H9 (cell line): ENCODE measurements around the gene NUMA1. TPM values are rescaled to one million over a fixed set of nuclear protein-coding genes. Genes with fewer than 3 reads are reported as not detected.

ENCODE experiments used
- DNase-seq: peaks from one replicate; pipeline ENCODE4 v3.0.0-alpha.2; 2017
- H2AFZ ChIP-seq: one replicate; pipeline ENCODE4 v1.6.1; 2013; ENCODE audit warnings: mild to moderate bottlenecking, low read length, control low read depth, moderate library complexity
- H2AK5ac ChIP-seq: 2 replicates; pipeline ENCODE4 v1.6.1; 2013; ENCODE audit warnings: low read length, control low read depth, mixed read lengths; ENCODE audit not compliant: insufficient read length
- H2BK120ac ChIP-seq: one replicate; pipeline ENCODE4 v1.6.1; 2013; ENCODE audit warnings: low read depth, mild to moderate bottlenecking, low read length, control low read depth, inconsistent platforms; ENCODE audit not compliant: poor library complexity, severe bottlenecking
- H2BK12ac ChIP-seq: 2 replicates; pipeline ENCODE4 v1.6.1; 2013; ENCODE audit warnings: low read length, control low read depth, mixed read lengths, low read depth; ENCODE audit not compliant: insufficient read length
- H2BK15ac ChIP-seq: 2 replicates; pipeline ENCODE4 v1.6.1; 2013; ENCODE audit warnings: low read depth, low read length, control low read depth
- H2BK20ac ChIP-seq: one replicate; pipeline ENCODE4 v1.6.1; 2013; ENCODE audit warnings: low read depth, mild to moderate bottlenecking, low read length, control low read depth, inconsistent platforms; ENCODE audit not compliant: poor library complexity, severe bottlenecking
- H2BK5ac ChIP-seq: 2 replicates; pipeline ENCODE4 v1.6.1; 2013; ENCODE audit warnings: low read length, control low read depth, mixed read lengths; ENCODE audit not compliant: insufficient read length
- H3K14ac ChIP-seq: 2 replicates; pipeline ENCODE4 v1.6.1; 2013; ENCODE audit warnings: low read length, control low read depth; ENCODE audit not compliant: insufficient read depth
- H3K18ac ChIP-seq: 2 replicates; pipeline ENCODE4 v1.6.1; 2013; ENCODE audit warnings: low read depth, mild to moderate bottlenecking, mixed read lengths, low read length, control low read depth; ENCODE audit not compliant: insufficient read length
- H3K23ac ChIP-seq: 2 replicates; pipeline ENCODE4 v1.6.1; 2013; ENCODE audit warnings: low read length, control low read depth, mixed read lengths, low read depth; ENCODE audit not compliant: insufficient read length
- H3K23me2 ChIP-seq: 2 replicates; pipeline ENCODE4 v1.6.1; 2013; ENCODE audit warnings: low read depth, mild to moderate bottlenecking, mixed read lengths, low read length, control low read depth; ENCODE audit not compliant: insufficient read length, poor library complexity, severe bottlenecking
- H3K27ac ChIP-seq: 2 replicates; pipeline ENCODE4 v1.5.1; 2013; ENCODE audit warnings: low read length, control low read depth, mixed read lengths, low read depth; ENCODE audit not compliant: insufficient read length
- H3K27me3 ChIP-seq: 2 replicates; pipeline ENCODE4 v1.6.1; 2013; ENCODE audit warnings: low read length, control low read depth, inconsistent platforms; ENCODE audit not compliant: insufficient read depth
- H3K4ac ChIP-seq: 2 replicates; pipeline ENCODE4 v1.6.1; 2013; ENCODE audit warnings: low read depth, mild to moderate bottlenecking, control low read depth, inconsistent platforms, low read length, moderate library complexity
- H3K4me1 ChIP-seq: 2 replicates; pipeline ENCODE4 v1.6.1; 2013; ENCODE audit warnings: low read length, control low read depth, inconsistent platforms; ENCODE audit not compliant: insufficient read depth
- H3K4me2 ChIP-seq: 2 replicates; pipeline ENCODE4 v1.6.1; 2013; ENCODE audit warnings: low read length, control low read depth, mixed read lengths; ENCODE audit not compliant: insufficient read length, insufficient read depth
- H3K56ac ChIP-seq: 2 replicates; pipeline ENCODE4 v1.6.1; 2013; ENCODE audit warnings: low read depth, mild to moderate bottlenecking, mixed read lengths, low read length, control low read depth; ENCODE audit not compliant: insufficient read length
- H3K79me1 ChIP-seq: 2 replicates; pipeline ENCODE4 v1.6.1; 2013; ENCODE audit warnings: low read depth, mild to moderate bottlenecking, moderate library complexity, low read length, control low read depth, inconsistent platforms; ENCODE audit not compliant: insufficient read depth, poor library complexity, severe bottlenecking
- H3K79me2 ChIP-seq: 2 replicates; pipeline ENCODE4 v1.6.1; 2013; ENCODE audit warnings: low read length, control low read depth, inconsistent platforms; ENCODE audit not compliant: insufficient read depth
- H3K9ac ChIP-seq: 2 replicates; pipeline ENCODE4 v1.6.1; 2013; ENCODE audit warnings: low read length, control low read depth, mixed read lengths; ENCODE audit not compliant: insufficient read length; ENCODE audit errors: extremely low read depth
- H3K9me3 ChIP-seq: one replicate; pipeline ENCODE4 v1.6.1; 2013; ENCODE audit warnings: low read depth, low read length, inconsistent platforms; ENCODE audit not compliant: control insufficient read depth
- H3T11ph ChIP-seq: one replicate; pipeline ENCODE4 v1.6.1; 2013; ENCODE audit warnings: mild to moderate bottlenecking, low read length, control low read depth, inconsistent platforms
- H4K20me1 ChIP-seq: one replicate; pipeline ENCODE4 v1.6.1; 2013; ENCODE audit not compliant: control insufficient read depth, insufficient read length, insufficient read depth
- H4K5ac ChIP-seq: 2 replicates; pipeline ENCODE4 v1.6.1; 2013; ENCODE audit warnings: low read depth, mild to moderate bottlenecking, mixed read lengths, low read length, control low read depth; ENCODE audit not compliant: insufficient read length
- H4K8ac ChIP-seq: replicated peaks from 2 replicates; pipeline ENCODE4 v1.6.1; 2013; ENCODE audit warnings: low read length, control low read depth, mixed read lengths, low read depth; ENCODE audit not compliant: insufficient read length
- H4K91ac ChIP-seq: 2 replicates; pipeline ENCODE4 v1.6.1; 2013; ENCODE audit warnings: low read depth, mild to moderate bottlenecking, moderate library complexity, mixed read lengths, low read length, control low read depth; ENCODE audit not compliant: insufficient read length
- H3K27ac Mint-ChIP-seq, 3 experiments: 2 replicates in 2 of 3; 3 replicates in 1 of 3; pipeline ENCODE4 v1.8.0; 2020 to 2021; ENCODE audit warnings: mixed read lengths in 3 of 3, mild to moderate bottlenecking in 1 of 3, moderate library complexity in 1 of 3
- H3K27me3 Mint-ChIP-seq: 2 replicates; pipeline ENCODE4 v1.8.0; 2021; ENCODE audit warnings: low read depth, mild to moderate bottlenecking, moderate library complexity, mixed read lengths
- H3K36me3 Mint-ChIP-seq, 3 experiments: 2 replicates in 2 of 3; 3 replicates in 1 of 3; pipeline ENCODE4 v1.8.0; 2020 to 2021; ENCODE audit warnings: low read depth in 3 of 3, mixed read lengths in 3 of 3; ENCODE audit not compliant: insufficient read depth in 1 of 3
- H3K4me1 Mint-ChIP-seq, 2 experiments: 2 replicates each; pipeline ENCODE4 v1.8.0; 2020; ENCODE audit warnings: mixed read lengths in 2 of 2
- H3K4me3 Mint-ChIP-seq, 2 experiments: 2 replicates in 1 of 2; 3 replicates in 1 of 2; pipeline ENCODE4 v1.8.0; 2020 to 2021; ENCODE audit warnings: mild to moderate bottlenecking in 2 of 2, mixed read lengths in 2 of 2, moderate library complexity in 1 of 2
- H3K9me3 Mint-ChIP-seq, 2 experiments: 2 replicates in 1 of 2; 3 replicates in 1 of 2; pipeline ENCODE4 v1.8.0; 2020; ENCODE audit warnings: mild to moderate bottlenecking in 2 of 2, mixed read lengths in 2 of 2, moderate library complexity in 1 of 2
- WGBS: extraction: QIAGEN DNeasy Blood & Tissue Kit; methylation state at CpG from one replicate; pipeline ENCODE4 v1.1.7; 2013; ENCODE audit warnings: missing lambda C conversion rate, low lambda C conversion rate, mixed read lengths; ENCODE audit not compliant: insufficient read length; ENCODE audit errors: extremely low coverage; 5-methylcytosine and 5-hydroxymethylcytosine counted together
- total RNA-seq: library from RNA; stranded (reverse); gene quantifications from 2 replicates; pipeline ENCODE4 v1.2.1, GENCODE V29; 2021
- TF ChIP-seq, protein P1 (sequence below): fragments of 200-600 bp; sonication (generic); conservative IDR thresholded peaks from 3 replicates; pipeline ENCODE4 v1.8.0; 2021; ENCODE audit warnings: antibody characterized with exemption, mild to moderate bottlenecking

Gene NUMA1
- total RNA-seq, 1 experiment from 2014 or later, result 136 TPM

DNA sequence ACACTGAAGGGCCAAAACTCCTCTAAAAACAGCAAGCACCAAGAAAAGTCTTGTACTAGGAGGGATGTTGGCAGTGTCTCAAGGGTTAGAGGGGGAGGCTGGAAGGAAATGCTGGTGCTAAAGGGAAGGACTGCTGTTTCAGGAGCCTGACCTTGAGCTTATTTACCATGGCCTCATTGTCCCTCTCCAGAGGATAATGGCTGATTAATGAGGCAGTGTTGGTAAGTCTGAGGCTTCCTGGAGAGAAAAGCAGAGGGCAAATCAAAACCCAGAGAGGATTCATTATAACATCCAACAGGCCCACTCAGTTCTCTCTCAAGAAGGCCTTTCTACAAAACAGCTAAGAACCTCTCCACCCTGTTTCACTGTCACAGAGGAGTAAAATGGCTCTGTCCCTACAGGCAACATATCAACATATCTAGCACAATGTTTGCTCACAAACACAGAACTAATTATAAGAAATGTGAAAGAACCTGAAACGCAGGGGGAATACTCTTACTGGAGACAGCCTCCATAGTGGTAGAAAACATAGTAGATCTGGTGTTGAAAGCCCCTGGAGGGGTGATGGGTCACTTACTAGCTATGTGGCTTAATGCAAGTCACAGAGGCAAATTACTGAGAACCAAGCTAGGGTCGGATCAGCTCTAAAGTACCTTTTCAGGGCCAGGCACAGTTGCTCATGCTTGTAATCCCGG, 31.4 kb downstream of the NUMA1 start:
- Histone ChIP-seq H3K56ac (no peak overlapping the region), H4K91ac (no peak overlapping the region), H3K9ac (peak overlapping the region; percentile 31), H3K4me2 (no peak overlapping the region), H2BK15ac (no peak overlapping the region), H3K79me2 (no peaks in the 10 kb centered on the region), H3K23ac (no peak overlapping the region), H3K14ac (no peak overlapping the region), H2AK5ac (no peak overlapping the region), H3K27ac (peak overlapping the region; percentile 13), H2BK120ac (no peak overlapping the region), H2AFZ (no peak overlapping the region), H3T11ph (no peak overlapping the region), H2BK5ac (no peak overlapping the region), H4K8ac (no peak overlapping the region), H4K20me1 (no peaks in the 10 kb centered on the region), H3K18ac (no peak overlapping the region), H3K9me3 (no peaks in the 10 kb centered on the region), H2BK20ac (peak overlapping the region; percentile 91), H2BK12ac (no peak overlapping the region), H3K23me2 (no peaks in the 10 kb centered on the region), H3K27me3 (no peaks in the 10 kb centered on the region), H3K4me1 (no peaks in the 10 kb centered on the region), H4K5ac (no peak overlapping the region), H3K4ac (no peak overlapping the region), H3K79me1 (peaks cover 2% of the 10 kb centered on the region)
- no CpG with 5 or more reads among the region's 3 CpGs for WGBS
- Mint-ChIP-seq H3K27me3 (no peaks in the 10 kb centered on the region), H3K9me3 (no peaks in the 10 kb centered on the region), H3K4me3 (no peak overlapping the region), H3K36me3 (peaks cover 2 to 19% (median 13%) of the 10 kb centered on the region in 3 experiments; a peak in 5 of 7 replicates), H3K27ac (peak overlapping the region; percentile 93 to 97 (median 95)), H3K4me1 (peaks cover 24 to 51% of the 10 kb centered on the region in 2 experiments)
- DNase-seq, result no peak
- TF ChIP-seq, protein P1, sequence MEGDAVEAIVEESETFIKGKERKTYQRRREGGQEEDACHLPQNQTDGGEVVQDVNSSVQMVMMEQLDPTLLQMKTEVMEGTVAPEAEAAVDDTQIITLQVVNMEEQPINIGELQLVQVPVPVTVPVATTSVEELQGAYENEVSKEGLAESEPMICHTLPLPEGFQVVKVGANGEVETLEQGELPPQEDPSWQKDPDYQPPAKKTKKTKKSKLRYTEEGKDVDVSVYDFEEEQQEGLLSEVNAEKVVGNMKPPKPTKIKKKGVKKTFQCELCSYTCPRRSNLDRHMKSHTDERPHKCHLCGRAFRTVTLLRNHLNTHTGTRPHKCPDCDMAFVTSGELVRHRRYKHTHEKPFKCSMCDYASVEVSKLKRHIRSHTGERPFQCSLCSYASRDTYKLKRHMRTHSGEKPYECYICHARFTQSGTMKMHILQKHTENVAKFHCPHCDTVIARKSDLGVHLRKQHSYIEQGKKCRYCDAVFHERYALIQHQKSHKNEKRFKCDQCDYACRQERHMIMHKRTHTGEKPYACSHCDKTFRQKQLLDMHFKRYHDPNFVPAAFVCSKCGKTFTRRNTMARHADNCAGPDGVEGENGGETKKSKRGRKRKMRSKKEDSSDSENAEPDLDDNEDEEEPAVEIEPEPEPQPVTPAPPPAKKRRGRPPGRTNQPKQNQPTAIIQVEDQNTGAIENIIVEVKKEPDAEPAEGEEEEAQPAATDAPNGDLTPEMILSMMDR, result no peak
